Hepatocyte (in vitro differentiated cells): ENCODE measurements around the gene ARHGAP35. TPM values are rescaled to one million over a fixed set of nuclear protein-coding genes. Genes with fewer than 3 reads are reported as not detected.
A peak's percentile ranks its signal among the peaks of the same experiment; 100 is the strongest.
"Not testable (repeated sequence)": the region's sequence is repeated elsewhere in the genome, so short reads cannot be mapped to it uniquely, and the experiment has no call there.

Experiments used
- DNase-seq: peaks from one replicate; pipeline ENCODE4 v3.0.0-alpha.2; 2016; ENCODE audit warnings: low spot score
- H2AFZ ChIP-seq: fragments of 200-600 bp; sonication (generic); 2 replicates; pipeline ENCODE4 v1.6.0; 2016; ENCODE audit warnings: antibody characterized with exemption, mild to moderate bottlenecking
- H3K27ac ChIP-seq: fragments of 200-600 bp; sonication (generic); 2 replicates; pipeline ENCODE4 v1.5.1; 2016; ENCODE audit warnings: mild to moderate bottlenecking
- H3K27me3 ChIP-seq: fragments of 200-600 bp; sonication (generic); 2 replicates; pipeline ENCODE4 v1.6.1; 2016
- H3K36me3 ChIP-seq: fragments of 200-600 bp; sonication (generic); replicated peaks from 2 replicates; pipeline ENCODE4 v1.5.1; 2016; ENCODE audit warnings: low read depth; ENCODE audit not compliant: insufficient read depth
- H3K4me1 ChIP-seq: fragments of 200-600 bp; sonication (generic); 2 replicates; pipeline ENCODE4 v1.5.1; 2016; ENCODE audit warnings: mild to moderate bottlenecking, moderate library complexity; ENCODE audit not compliant: insufficient read depth
- H3K4me2 ChIP-seq: fragments of 200-600 bp; sonication (generic); 2 replicates; pipeline ENCODE4 v1.6.0; 2016
- H3K4me3 ChIP-seq: fragments of 200-600 bp; sonication (generic); 2 replicates; pipeline ENCODE4 v1.5.1; 2016; ENCODE audit warnings: mild to moderate bottlenecking
- H3K79me2 ChIP-seq: fragments of 200-600 bp; sonication (generic); 2 replicates; pipeline ENCODE4 v1.6.0; 2017; ENCODE audit warnings: mild to moderate bottlenecking
- H3K9me2 ChIP-seq: fragments of 200-600 bp; sonication (generic); replicated peaks from 2 replicates; pipeline ENCODE4 v1.6.0; 2017; ENCODE audit warnings: mild to moderate bottlenecking; ENCODE audit not compliant: insufficient read depth
- H3K9me3 ChIP-seq: fragments of 200-600 bp; sonication (generic); 2 replicates; pipeline ENCODE4 v1.5.1; 2016; ENCODE audit warnings: low read depth, mild to moderate bottlenecking
- H4K20me1 ChIP-seq: fragments of 200-600 bp; sonication (generic); 2 replicates; pipeline ENCODE4 v1.6.0; 2016; ENCODE audit warnings: mild to moderate bottlenecking; ENCODE audit not compliant: insufficient read depth, poor library complexity, severe bottlenecking
- CTCF ChIP-seq: fragments of 200-600 bp; sonication (generic); IDR thresholded peaks from 2 replicates; pipeline ENCODE4 v1.5.1; 2016; ENCODE audit warnings: antibody characterized with exemption, mild to moderate bottlenecking; ENCODE audit not compliant: poor library complexity
- EZH2 ChIP-seq: fragments of 200-600 bp; sonication (generic); IDR thresholded peaks from 2 replicates; pipeline ENCODE4 v1.6.1; 2016; ENCODE audit warnings: antibody characterized with exemption, mild to moderate bottlenecking, borderline replicate concordance
- EZH2phosphoT487 ChIP-seq: fragments of 200-600 bp; sonication (generic); IDR thresholded peaks from one replicate; pipeline ENCODE4 v1.6.1; 2018; ENCODE audit warnings: antibody characterized with exemption, mild to moderate bottlenecking, low read depth, moderate library complexity; ENCODE audit not compliant: unreplicated experiment, severe bottlenecking
- WGBS: methylation state at CpG from one replicate; pipeline ENCODE4 v1.1.6; 2016; ENCODE audit warnings: low lambda C conversion rate; ENCODE audit errors: missing lambda C conversion rate; 5-methylcytosine and 5-hydroxymethylcytosine counted together
- polyA plus RNA-seq: library from polyadenylated mRNA; unstranded; fragments of >200 nt; fragmentation: Nextera tagmentation; extraction: Ambion mirVana; gene quantifications from 2 replicates; pipeline ENCODE4 v1.2.1, GENCODE V29; 2016
- total RNA-seq: library from RNA; depleted of rRNA; stranded (reverse); fragments of >200 nt; gene quantifications from 2 replicates; pipeline ENCODE4 v1.2.3, GENCODE V29; 2014

Gene ARHGAP35
- total and polyA plus RNA-seq, 2 experiments from 2014 or later: 18.6 to 48.1 TPM

- H3K36me3 ChIP-seq: no peaks in the 10 kb centered on the region
- peaks cover 17% of the 10 kb centered on the region for H3K4me1 ChIP-seq
- peak within 1 kb of the TSS; percentile 83 for H3K4me2 ChIP-seq
- H3K9me3 ChIP-seq: no peaks in the 10 kb centered on the region
- H4K20me1 ChIP-seq: no peaks in the 10 kb centered on the region
- H3K27me3 ChIP-seq: no peaks in the 10 kb centered on the region
- no peak for TF ChIP-seq CTCF
- TF ChIP-seq EZH2phosphoT487: no peak
- TF ChIP-seq EZH2: no peak
- H3K79me2 ChIP-seq: peaks cover 33% of the 10 kb centered on the region
- DNase-seq: peak; percentile 97
- peak within 1 kb of the TSS; percentile 66 for H3K4me3 ChIP-seq
- H2AFZ ChIP-seq: peak within 1 kb of the TSS; percentile 51
- under 1% methylated on average over 45 of the region's 53 CpGs for WGBS
- H3K27ac ChIP-seq: peak within 1 kb of the TSS; percentile 90
- no peaks in the 10 kb centered on the region for H3K9me2 ChIP-seq
These were observed 10.3 kb upstream of the ARHGAP35 start, which contains the start of gene AP2S1 for GRCh38 chr19:46850228-46851203. Gene AP2S1 (minus strand): TSS chr19:46850846. CDS start chr19:46850766, 80 bp downstream.

GRCh38 chr19:46852830-46853229 lies 8.0 kb upstream of the ARHGAP35 start:
- H3K4me2 ChIP-seq: no peak overlapping the region
- TF ChIP-seq CTCF (no peak), EZH2 (no peak), EZH2phosphoT487 (no peak)

GRCh38 chr19:46854698-46855097 lies 6.1 kb upstream of the ARHGAP35 start:
- not testable (repeated sequence) for H2AFZ ChIP-seq, H3K9me2 ChIP-seq, H3K27me3 ChIP-seq, H3K4me2 ChIP-seq, H3K4me3 ChIP-seq, H3K27ac ChIP-seq, H3K36me3 ChIP-seq, H4K20me1 ChIP-seq, H3K79me2 ChIP-seq, H3K9me3 ChIP-seq, DNase-seq
- whole genome bisulfite sequencing: 93% methylated on average over 11 of the region's 13 CpGs
- peaks cover 11% of the 10 kb centered on the region for H3K4me1 ChIP-seq

More at GRCh38 chr19:46852830-46853229, 8.0 kb upstream of the ARHGAP35 start:
- peaks cover 20% of the 10 kb centered on the region for H3K79me2 ChIP-seq
- H3K4me1 ChIP-seq: peaks cover 22% of the 10 kb centered on the region
- DNase-seq: no peak
- no peaks in the 10 kb centered on the region for H4K20me1 ChIP-seq
- no peak overlapping the region for H2AFZ ChIP-seq
- H3K9me3 ChIP-seq: no peaks in the 10 kb centered on the region
- 64% methylated on average over 1 of the region's 1 CpG for WGBS
- H3K9me2 ChIP-seq: no peaks in the 10 kb centered on the region
- H3K27ac ChIP-seq: no peak overlapping the region
- no peaks in the 10 kb centered on the region for H3K36me3 ChIP-seq
- no peak overlapping the region for H3K4me3 ChIP-seq
- H3K27me3 ChIP-seq: no peaks in the 10 kb centered on the region
